ENCODE results near the gene PCDHGA6. TPM values are rescaled to one million over a fixed set of nuclear protein-coding genes. Genes with fewer than 3 reads are reported as not detected.
"Not testable (repeated sequence)": the region's sequence is repeated elsewhere in the genome, so short reads cannot be mapped to it uniquely, and the experiment has no call there.

Gene PCDHGA6
- total RNA-seq, 1 experiment from 2014 or later: 0.07 TPM

GRCh38 chr5:141375444-141376155 lies 1.9 kb downstream of the PCDHGA6 start:
- RAD21 ChIA-PET (ENCODE audit: low non-redundant PET in 1 of 2, low total read pairs in 2 of 2, uncharacterized antibody in 2 of 2, unreplicated experiment in 2 of 2): not testable (repeated sequence)
- peak in 1 of 3 experiments; percentile 21; a peak in 1 of 6 replicates for TF ChIP-seq CTCF (IDR thresholded peaks at IDR 0.05 in 2 of 3, conservative IDR thresholded peaks at IDR 0.05 in 1 of 3; ENCODE audit: borderline replicate concordance in 1 of 3, insufficient read depth in 1 of 3, low read depth in 2 of 3, low read length in 2 of 3)

GRCh38 chr5:141382469-141383294 lies 9.0 kb downstream of the PCDHGA6 start, which contains the start of gene PCDHGA7:
Gene PCDHGA7 (plus strand): TSS chr5:141382742. CDS start chr5:141382900, 158 bp downstream.
- DNase-seq (ENCODE audit: low read depth, low spot score): no peak

More at GRCh38 chr5:141375444-141376155, 1.9 kb downstream of the PCDHGA6 start:
- H3K4me1 ChIP-seq (ENCODE audit: control insufficient read depth in 1 of 2, insufficient read depth in 2 of 2, low read length in 2 of 2); H3K4me2 ChIP-seq (ENCODE audit: low read length); CTCF ChIA-PET; BruUV-seq (replicated peaks); intact Hi-C loops (cut with micrococcal nuclease); DNase-seq (ENCODE audit: low read depth, low spot score); H3K27me3 ChIP-seq (ENCODE audit: insufficient read depth, low read length); H3K9ac ChIP-seq (ENCODE audit: low read length); H3K4me3 ChIP-seq (replicated peaks in 1 of 2; ENCODE audit: low read depth in 1 of 2, low read length in 2 of 2); H3K9me2 ChIP-seq (ENCODE audit: insufficient read depth); H3K9me3 ChIP-seq (ENCODE audit: control insufficient read depth in 1 of 2, insufficient read depth in 1 of 2, low read depth in 1 of 2, low read length in 2 of 2); H4K20me1 ChIP-seq (ENCODE audit: insufficient read depth); ATAC-seq; H3K27ac ChIP-seq (ENCODE audit: low read depth, low read length); H3K36me3 ChIP-seq (ENCODE audit: control insufficient read depth in 1 of 2, insufficient read depth in 2 of 2, low read length in 2 of 2); H3K79me2 ChIP-seq (ENCODE audit: insufficient read depth, low read length); POLR2A ChIA-PET; H2AFZ ChIP-seq (ENCODE audit: low read depth, low read length, poor library complexity, severe bottlenecking): not testable (repeated sequence)

More at GRCh38 chr5:141382469-141383294, 9.0 kb downstream of the PCDHGA6 start, which contains the start of gene PCDHGA7:
- no peak for ATAC-seq
- H3K27me3 ChIP-seq (ENCODE audit: insufficient read depth, low read length): no peaks in the 10 kb centered on the region
- no peak within 1 kb of the TSS for H3K4me2 ChIP-seq (ENCODE audit: low read length)
- H2AFZ ChIP-seq (ENCODE audit: low read depth, low read length, poor library complexity, severe bottlenecking): no peak within 1 kb of the TSS
- no TSS peak for BruUV-seq (replicated peaks)
- TF ChIP-seq FOSL1 (IDR thresholded peaks at IDR 0.05; ENCODE audit: low read depth): no peak
- no peak for TF ChIP-seq ELF1 (IDR thresholded peaks at IDR 0.05; ENCODE audit: borderline replicate concordance, low read depth)
- TF ChIP-seq CBX3 (IDR thresholded peaks at IDR 0.05; ENCODE audit: low read depth): no peak
- TF ChIP-seq CTCF (IDR thresholded peaks at IDR 0.05 in 2 of 3, conservative IDR thresholded peaks at IDR 0.05 in 1 of 3; ENCODE audit: borderline replicate concordance in 1 of 3, insufficient read depth in 1 of 3, low read depth in 2 of 3, low read length in 2 of 3): no peak
- no peak for TF ChIP-seq ZBTB33 (IDR thresholded peaks at IDR 0.05; ENCODE audit: extremely low read depth, insufficient replicate concordance, low read length)
- TF ChIP-seq JUND (IDR thresholded peaks at IDR 0.05): no peak
- H3K27ac ChIP-seq (ENCODE audit: low read depth, low read length): no peak within 1 kb of the TSS
- H3K36me3 ChIP-seq (ENCODE audit: control insufficient read depth in 1 of 2, insufficient read depth in 2 of 2, low read length in 2 of 2): no peaks in the 10 kb centered on the region
- H3K4me3 ChIP-seq (replicated peaks in 1 of 2; ENCODE audit: low read depth in 1 of 2, low read length in 2 of 2): no peak within 1 kb of the TSS
- no peaks in the 10 kb centered on the region for H4K20me1 ChIP-seq (ENCODE audit: insufficient read depth)
- ChIA-PET RAD21 (ENCODE audit: low non-redundant PET in 1 of 2, low total read pairs in 2 of 2, uncharacterized antibody in 2 of 2, unreplicated experiment in 2 of 2) (no interaction called here), POLR2A (no interaction called here), CTCF (no interaction called here)
- intact Hi-C loops (cut with micrococcal nuclease): no loop called here
- H3K9ac ChIP-seq (ENCODE audit: low read length): no peak within 1 kb of the TSS
- H3K4me1 ChIP-seq (ENCODE audit: control insufficient read depth in 1 of 2, insufficient read depth in 2 of 2, low read length in 2 of 2): no peaks in the 10 kb centered on the region
- H3K9me2 ChIP-seq (ENCODE audit: insufficient read depth): no peaks in the 10 kb centered on the region
- no peaks in the 10 kb centered on the region; a peak in 2 of 4 replicates for H3K9me3 ChIP-seq (ENCODE audit: control insufficient read depth in 1 of 2, insufficient read depth in 1 of 2, low read depth in 1 of 2, low read length in 2 of 2)
- no peaks in the 10 kb centered on the region for H3K79me2 ChIP-seq (ENCODE audit: insufficient read depth, low read length)
